HG03039 (cell line): ENCODE results near the gene COL4A2.
"Not testable (repeated sequence)": the region's sequence is repeated elsewhere in the genome, so short reads cannot be mapped to it uniquely, and the experiment has no call there.

ENCODE experiments used
- ATAC-seq: cut with Tn5 transposase; IDR thresholded peaks from one replicate; pipeline ENCODE4 v1.9.1; 2021; ENCODE audit warnings: mild to moderate bottlenecking, moderate library complexity; ENCODE audit not compliant: unreplicated experiment

Gene COL4A2

DNA sequence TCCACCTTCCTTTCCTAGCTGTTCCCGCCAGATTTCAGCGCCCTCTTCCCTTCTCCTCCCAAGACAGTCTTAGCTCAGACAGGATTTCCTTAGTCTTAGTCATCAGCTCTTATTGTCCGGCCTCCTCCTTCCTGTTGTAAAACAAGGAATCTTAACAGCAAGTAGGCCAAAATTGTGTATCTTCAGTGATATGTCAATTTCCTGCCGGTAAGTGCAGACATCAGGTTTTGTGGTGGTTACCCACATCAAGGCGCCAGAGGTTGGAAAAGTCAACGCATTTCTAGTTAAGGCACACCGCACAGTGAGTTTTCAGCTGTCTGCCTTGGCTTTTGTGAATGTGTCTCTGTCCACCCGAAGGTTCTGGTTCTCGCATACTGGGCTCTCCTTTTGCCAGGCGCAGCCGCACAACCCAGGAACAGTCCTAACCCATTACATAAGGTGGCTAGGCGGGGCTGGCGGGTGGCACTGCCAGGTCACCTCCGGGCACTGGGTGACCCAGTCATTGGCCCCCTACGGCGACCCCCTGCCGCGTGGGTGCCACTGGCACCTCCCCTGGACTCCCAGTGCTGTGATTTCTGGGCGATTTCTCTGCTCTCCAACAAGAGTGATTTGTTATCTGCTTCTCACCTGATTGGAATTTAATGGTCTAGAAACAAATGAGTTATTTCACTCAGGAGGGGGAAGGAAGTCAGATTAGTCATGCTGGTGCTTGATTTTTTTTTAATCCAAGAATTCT, 12.9 kb downstream of the COL4A2 start:
- ATAC-seq, result no peak

- ATAC-seq, result no peak
Measured at GRCh38 chr13:110320645-110321044, 13.6 kb downstream of the COL4A2 start.

GRCh38 chr13:110321573-110321972, 14.5 kb downstream of the COL4A2 start:
- not testable (repeated sequence) for ATAC-seq

DNA sequence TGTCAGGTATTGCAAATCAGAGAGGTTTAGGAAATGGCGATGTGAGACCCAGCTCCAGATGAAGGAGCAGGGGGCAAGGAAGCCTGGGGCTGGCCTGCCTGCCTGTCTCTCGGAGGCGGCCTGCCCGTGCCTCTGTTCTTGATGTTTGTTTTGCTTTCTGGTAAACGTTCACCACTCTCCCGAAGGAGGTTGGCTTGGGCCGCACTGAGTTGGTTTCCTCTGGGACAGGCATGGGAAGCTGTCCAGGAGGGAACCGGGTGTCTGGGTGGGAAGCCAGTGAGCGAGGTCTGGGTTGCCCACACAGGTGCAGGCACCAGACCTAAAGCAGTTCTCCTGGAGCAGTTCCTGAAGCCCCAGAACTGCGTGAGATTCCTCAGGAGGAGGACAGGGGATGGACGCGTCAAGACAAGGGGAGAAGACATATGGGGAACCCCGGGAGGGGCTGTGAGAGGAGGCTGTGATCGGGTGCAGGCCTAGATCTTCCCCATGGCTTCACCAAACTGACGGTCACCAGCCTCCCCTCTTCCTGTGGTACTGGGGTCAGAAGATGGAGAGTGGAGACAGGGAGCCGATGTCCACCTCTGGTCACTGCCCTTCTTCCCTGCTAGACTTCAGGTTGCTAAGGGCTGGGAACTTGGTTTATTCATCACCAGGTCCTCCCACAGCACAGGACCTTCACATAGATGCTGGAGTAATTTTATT, 15.2 kb downstream of the COL4A2 start:
- ATAC-seq, result no peak

DNA sequence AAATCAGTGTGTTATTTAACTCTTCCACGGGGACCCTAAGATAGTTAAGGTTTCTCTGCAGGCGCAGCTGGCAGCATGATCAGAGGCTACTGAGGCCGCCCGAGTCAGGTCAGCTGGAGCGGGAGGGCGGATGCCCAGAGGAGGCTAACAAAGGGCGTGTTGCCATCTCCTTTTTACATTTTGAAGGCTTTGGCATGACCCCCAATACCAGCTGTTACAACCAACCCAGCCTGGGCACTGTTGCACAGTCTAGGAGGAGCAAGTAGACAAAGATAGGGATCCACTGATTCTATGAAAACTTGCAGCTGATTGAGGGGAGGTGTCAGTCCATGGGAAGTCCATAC, 15.7 kb downstream of the COL4A2 start:
- no peak for ATAC-seq

- no peak for ATAC-seq
Measured at GRCh38 chr13:110323172-110323891, 16.2 kb downstream of the COL4A2 start.

GRCh38 chr13:110324026-110324749, 17.1 kb downstream of the COL4A2 start:
- ATAC-seq, result no peak

DNA sequence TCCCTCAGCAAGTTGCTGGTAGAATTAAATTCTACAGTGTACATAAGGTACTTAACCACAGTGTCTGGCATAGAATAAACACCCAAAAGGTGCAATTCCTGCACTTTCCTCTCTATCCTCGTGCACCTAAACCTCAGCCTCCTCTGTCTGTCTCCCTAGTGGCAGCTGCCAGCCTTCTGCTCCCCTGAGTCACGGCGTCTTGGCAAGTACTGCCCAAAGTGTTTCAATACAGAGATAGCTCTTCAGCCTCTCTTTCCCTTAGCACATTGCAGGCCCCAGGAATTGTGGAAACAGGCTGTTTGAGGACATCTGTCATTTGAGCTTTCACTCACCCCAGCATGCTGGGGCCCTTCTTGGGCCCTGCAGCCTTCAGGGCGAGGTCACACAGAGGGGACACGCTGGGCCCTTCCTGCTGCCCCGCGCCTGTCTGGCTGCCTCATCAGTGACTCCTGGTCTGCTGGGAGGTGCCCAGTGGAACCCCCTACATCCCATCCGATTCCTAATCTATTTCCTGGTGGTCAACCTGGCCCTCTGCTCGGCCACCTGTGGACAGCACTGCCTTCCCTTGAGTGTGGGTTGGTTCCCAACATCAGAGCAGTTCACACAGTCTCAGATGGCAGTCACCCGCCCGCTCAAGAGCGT, 19.3 kb downstream of the COL4A2 start:
- ATAC-seq, result no peak

GRCh38 chr13:110327051-110327721, 20.1 kb downstream of the COL4A2 start:
- ATAC-seq, result no peak

GRCh38 chr13:110328573-110328972, 21.5 kb downstream of the COL4A2 start:
- ATAC-seq, result no peak

DNA sequence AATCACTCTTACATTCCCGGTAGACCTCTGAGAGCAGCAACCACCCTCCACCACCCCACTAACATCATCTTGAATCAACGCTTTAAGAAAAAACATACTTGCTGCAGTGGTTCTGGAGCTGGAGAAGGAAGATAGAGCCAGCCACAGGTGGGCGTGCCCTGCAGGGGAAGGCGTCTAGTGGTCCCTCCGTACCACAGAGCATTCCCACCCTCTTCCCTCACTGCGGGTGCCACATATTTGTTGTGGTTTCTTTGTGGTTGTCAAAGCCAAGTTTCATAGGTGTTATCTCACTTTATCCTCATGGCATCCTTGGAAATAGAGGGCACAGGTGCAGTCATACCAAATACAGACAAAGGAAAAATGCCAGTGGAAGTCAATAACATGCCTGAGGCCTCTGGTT, 22.2 kb downstream of the COL4A2 start:
- no peak for ATAC-seq

DNA sequence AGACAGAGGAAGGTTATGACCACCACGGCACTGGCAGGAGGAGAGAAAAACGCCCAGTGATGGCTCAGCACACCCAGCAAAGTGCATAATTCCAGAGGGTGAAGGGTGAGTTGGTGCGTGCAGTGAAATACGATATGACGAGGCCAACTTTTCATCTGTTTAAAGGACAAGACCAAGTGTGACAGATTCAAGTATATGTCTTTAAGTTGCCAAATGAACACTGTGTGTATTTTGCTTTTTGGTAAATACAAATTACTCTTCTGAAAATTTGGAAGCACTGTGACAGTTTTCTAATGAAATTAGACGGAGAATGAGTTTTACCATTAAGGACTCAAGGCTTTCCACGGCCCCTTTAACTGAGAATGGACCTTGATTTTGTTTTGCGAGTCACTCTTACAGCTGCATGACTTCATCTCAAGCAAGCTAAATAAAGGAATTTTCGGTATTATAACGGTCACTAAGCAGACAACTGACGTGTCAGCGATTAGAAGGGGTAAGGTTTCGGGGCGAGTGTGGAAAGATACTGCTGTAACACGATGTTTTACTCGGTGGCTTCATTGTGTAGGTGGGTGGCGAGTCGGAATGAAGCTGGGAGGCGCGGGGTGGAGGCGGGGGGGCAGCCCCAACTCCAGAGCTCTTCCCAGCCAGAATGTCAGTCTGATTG, 22.8 kb downstream of the COL4A2 start:
- no peak for ATAC-seq

GRCh38 chr13:110330491-110331011, 23.5 kb downstream of the COL4A2 start:
- no peak for ATAC-seq

DNA sequence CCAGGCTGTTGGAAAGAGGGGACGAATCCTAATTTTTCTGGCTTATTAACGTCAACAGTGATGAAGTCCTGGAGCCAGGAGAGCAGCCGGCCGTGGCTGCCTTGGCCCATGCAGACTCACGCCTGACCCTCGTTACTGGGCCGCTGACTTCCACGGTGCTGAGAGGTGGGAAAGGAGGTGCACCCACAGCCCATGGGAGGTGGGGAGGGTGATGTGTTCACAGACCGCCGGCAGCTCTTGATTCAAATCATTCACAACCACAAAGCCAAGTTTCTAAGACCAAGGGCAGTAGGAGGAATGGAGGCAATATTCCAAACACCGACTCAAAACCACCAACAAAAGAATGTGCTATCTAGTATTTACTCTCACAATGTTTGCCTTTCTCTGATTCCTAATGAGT, 24.3 kb downstream of the COL4A2 start:
- ATAC-seq, result no peak

- ATAC-seq, result no peak
Measured at GRCh38 chr13:110332750-110333149, 25.7 kb downstream of the COL4A2 start.

DNA sequence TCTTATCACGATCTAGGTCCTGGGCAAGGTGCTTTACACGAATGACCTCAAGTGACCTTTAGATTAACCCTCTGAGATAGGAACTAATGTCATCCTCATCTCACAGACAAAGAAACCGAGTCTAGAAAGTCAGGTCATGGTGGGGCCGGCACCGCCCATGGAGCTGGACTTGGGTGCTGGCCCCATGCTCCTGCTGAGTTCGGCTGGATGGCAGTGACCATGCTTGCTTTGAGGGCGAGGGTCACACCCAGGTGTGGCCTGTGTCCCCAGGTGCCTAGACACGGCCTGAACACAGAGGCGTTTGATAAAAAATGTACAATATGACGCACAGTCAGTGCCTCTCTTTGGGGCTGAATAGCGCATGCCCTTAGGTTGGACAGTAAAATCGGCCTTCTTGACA, 26.8 kb downstream of the COL4A2 start:
- no peak for ATAC-seq

DNA sequence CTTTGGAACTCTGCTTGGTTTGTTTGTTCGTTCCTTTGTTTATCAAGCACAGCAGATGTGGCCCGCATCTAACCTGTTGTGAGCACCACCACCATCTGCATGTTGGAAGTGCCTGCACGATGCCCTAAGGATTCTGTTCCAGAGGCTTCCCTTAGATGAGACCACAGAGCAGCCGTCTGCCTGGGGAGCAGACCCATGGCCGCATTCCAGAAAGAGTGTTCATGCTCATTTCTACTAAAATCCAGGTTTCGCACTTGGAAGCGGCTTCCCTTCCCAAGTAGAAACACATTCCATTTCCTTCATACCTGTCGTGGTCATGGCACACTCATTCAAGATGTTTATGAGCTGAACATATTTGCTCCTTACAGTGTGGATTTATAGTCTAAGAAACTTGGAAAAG, 27.2 kb downstream of the COL4A2 start:
- no peak for ATAC-seq

- no peak for ATAC-seq
Measured at GRCh38 chr13:110334841-110335490, 27.9 kb downstream of the COL4A2 start.

DNA sequence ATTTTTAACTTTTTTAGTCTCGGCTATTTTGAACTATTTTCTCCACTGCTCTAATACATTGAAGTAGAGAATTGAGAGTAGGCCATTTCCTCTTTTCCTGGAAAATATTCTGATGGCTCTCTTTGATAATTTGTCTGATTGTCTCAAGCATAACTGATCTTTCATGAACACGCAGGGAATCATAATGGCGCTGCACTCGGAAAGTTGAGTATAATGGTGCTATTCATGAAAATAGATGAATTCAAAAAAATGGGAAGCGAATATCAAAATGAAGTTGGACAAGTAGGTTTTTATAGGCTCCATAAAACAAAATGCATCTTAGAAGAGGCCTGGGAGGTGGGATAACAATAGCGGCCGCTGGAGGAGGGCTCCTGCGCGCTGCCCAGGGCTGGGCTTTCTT, 29.0 kb downstream of the COL4A2 start:
- no peak for ATAC-seq
